Fibroblast of lung (primary cell): ENCODE results near the gene ANKS1B. TPM values are rescaled to one million over a fixed set of nuclear protein-coding genes. Genes with fewer than 3 reads are reported as not detected.

Source experiments
- DNase-seq, 2 donors: peaks; one replicate each; pipeline versions ENCODE4 v3.0.0 to v3.0.0-alpha.2; 2010; ENCODE audit warnings: low read depth in 2 of 2
- H2AFZ ChIP-seq: 2 replicates; pipeline ENCODE4 v1.5.1; 2012; ENCODE audit warnings: low read length, control low read depth, inconsistent platforms
- H3K27ac ChIP-seq: 2 replicates; pipeline ENCODE4 v1.5.1; 2011; ENCODE audit warnings: low read length, control low read depth; ENCODE audit not compliant: insufficient read depth
- H3K27me3 ChIP-seq: 2 replicates; pipeline ENCODE4 v1.5.1; 2011; ENCODE audit warnings: mild to moderate bottlenecking, low read length; ENCODE audit not compliant: control insufficient read depth, insufficient read depth
- H3K36me3 ChIP-seq: 2 replicates; pipeline ENCODE4 v1.5.1; 2011; ENCODE audit warnings: low read length; ENCODE audit not compliant: control insufficient read depth, insufficient read depth
- H3K4me1 ChIP-seq: 2 replicates; pipeline ENCODE4 v1.5.1; 2011; ENCODE audit warnings: low read length; ENCODE audit not compliant: control insufficient read depth, insufficient read depth; ENCODE audit errors: extremely low read depth
- H3K4me2 ChIP-seq: 2 replicates; pipeline ENCODE4 v1.5.1; 2011; ENCODE audit warnings: low read length, control low read depth; ENCODE audit not compliant: insufficient read depth; ENCODE audit errors: extremely low read depth
- H3K4me3 ChIP-seq, 4 experiments: fragments of 200-600 bp in 1 of 4; sonication (generic) in 1 of 4; replicated peaks in 1 of 4; 2 replicates each; pipeline ENCODE4 v1.5.1; 2011 to 2016; ENCODE audit warnings: low read length in 4 of 4, low read depth in 3 of 4, mild to moderate bottlenecking in 3 of 4, control low read depth in 2 of 4, inconsistent platforms in 1 of 4, mixed read lengths in 1 of 4; ENCODE audit not compliant: insufficient read depth in 1 of 4; ENCODE audit errors: control extremely low read depth in 1 of 4
- H3K79me2 ChIP-seq: 2 replicates; pipeline ENCODE4 v1.5.1; 2012; ENCODE audit warnings: mild to moderate bottlenecking, low read length, inconsistent platforms; ENCODE audit not compliant: control insufficient read depth, insufficient read depth
- H3K9ac ChIP-seq: 2 replicates; pipeline ENCODE4 v1.5.1; 2011; ENCODE audit warnings: mild to moderate bottlenecking, low read length, control low read depth; ENCODE audit not compliant: insufficient read depth
- H3K9me3 ChIP-seq: 2 replicates; pipeline ENCODE4 v1.5.1; 2012; ENCODE audit warnings: low read depth, low read length; ENCODE audit not compliant: control insufficient read depth, insufficient read depth
- H4K20me1 ChIP-seq: 2 replicates; pipeline ENCODE4 v1.5.1; 2011; ENCODE audit warnings: low read length; ENCODE audit not compliant: control insufficient read depth, insufficient read depth; ENCODE audit errors: extremely low read depth
- EZH2 ChIP-seq: IDR thresholded peaks from 2 replicates; pipeline ENCODE4 v1.5.1; 2012; ENCODE audit warnings: low read length, control low read depth, mild to moderate bottlenecking; ENCODE audit errors: missing control alignments
- polyA plus RNA-seq, 2 donors: library from polyadenylated mRNA; depleted of rRNA in 1 of 2; stranded (reverse) in 1 of 2; unstranded in 1 of 2; fragments of >200 nt; gene quantifications; 2 replicates each; pipeline ENCODE4 v1.2.1, GENCODE V29; 2011 to 2012; ENCODE audit warnings: missing spikeins in 1 of 2
- total RNA-seq: library from RNA; depleted of rRNA; stranded (reverse); fragments of >200 nt; gene quantifications from 2 replicates; pipeline ENCODE4 v1.2.1, GENCODE V29; 2014
- TF ChIP-seq, protein P1 (sequence below), 2 donors: IDR thresholded peaks in 1 of 2; conservative IDR thresholded peaks in 1 of 2; 1 replicate in 1 of 2; 2 replicates in 1 of 2; pipeline ENCODE4 v1.5.1; 2011 to 2012; ENCODE audit warnings: low read length in 2 of 2, control low read depth in 1 of 2, inconsistent platforms in 1 of 2, low read depth in 1 of 2, mild to moderate bottlenecking in 1 of 2

Gene ANKS1B
- total and polyA plus RNA-seq, 2 donors (not counting 1 experiment from before 2014, with no cell fraction given): 0.11 to 0.83 TPM

DNA sequence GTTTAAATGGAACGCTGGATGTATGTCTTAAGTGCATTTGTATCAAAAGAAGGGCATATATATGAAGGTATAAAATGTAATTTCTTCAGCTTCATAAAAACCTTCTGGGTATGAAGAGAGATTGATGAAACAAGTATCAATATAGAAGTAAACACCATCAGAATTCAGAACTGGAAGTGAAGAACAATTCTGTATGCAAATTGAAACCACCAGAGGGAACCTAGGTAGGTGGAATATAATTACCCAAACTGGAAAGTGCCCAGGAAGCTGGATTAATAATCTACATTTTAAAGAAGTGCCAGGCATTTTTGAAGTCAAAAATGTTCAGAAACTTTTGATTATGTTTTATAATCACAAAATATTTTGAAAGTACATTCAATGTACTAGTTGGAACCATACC lies 673.4 kb downstream of the ANKS1B start:
- Histone ChIP-seq H4K20me1 (no peaks in the 10 kb centered on the region), H3K4me3 (no peak overlapping the region), H3K27ac (no peak overlapping the region), H3K27me3 (no peaks in the 10 kb centered on the region), H3K9ac (no peak overlapping the region), H3K9me3 (no peaks in the 10 kb centered on the region), H2AFZ (no peak overlapping the region), H3K79me2 (no peaks in the 10 kb centered on the region), H3K36me3 (no peaks in the 10 kb centered on the region), H3K4me2 (no peak overlapping the region), H3K4me1 (no peaks in the 10 kb centered on the region)
- no peak for DNase-seq
- TF ChIP-seq EZH2: no peak
- TF ChIP-seq, protein P1, sequence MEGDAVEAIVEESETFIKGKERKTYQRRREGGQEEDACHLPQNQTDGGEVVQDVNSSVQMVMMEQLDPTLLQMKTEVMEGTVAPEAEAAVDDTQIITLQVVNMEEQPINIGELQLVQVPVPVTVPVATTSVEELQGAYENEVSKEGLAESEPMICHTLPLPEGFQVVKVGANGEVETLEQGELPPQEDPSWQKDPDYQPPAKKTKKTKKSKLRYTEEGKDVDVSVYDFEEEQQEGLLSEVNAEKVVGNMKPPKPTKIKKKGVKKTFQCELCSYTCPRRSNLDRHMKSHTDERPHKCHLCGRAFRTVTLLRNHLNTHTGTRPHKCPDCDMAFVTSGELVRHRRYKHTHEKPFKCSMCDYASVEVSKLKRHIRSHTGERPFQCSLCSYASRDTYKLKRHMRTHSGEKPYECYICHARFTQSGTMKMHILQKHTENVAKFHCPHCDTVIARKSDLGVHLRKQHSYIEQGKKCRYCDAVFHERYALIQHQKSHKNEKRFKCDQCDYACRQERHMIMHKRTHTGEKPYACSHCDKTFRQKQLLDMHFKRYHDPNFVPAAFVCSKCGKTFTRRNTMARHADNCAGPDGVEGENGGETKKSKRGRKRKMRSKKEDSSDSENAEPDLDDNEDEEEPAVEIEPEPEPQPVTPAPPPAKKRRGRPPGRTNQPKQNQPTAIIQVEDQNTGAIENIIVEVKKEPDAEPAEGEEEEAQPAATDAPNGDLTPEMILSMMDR (conservative IDR thresholded peaks at IDR 0.05 in 1 of 2, IDR thresholded peaks at IDR 0.05 in 1 of 2; ENCODE audit: low read depth in 1 of 2, low read length in 2 of 2): no peak

DNA sequence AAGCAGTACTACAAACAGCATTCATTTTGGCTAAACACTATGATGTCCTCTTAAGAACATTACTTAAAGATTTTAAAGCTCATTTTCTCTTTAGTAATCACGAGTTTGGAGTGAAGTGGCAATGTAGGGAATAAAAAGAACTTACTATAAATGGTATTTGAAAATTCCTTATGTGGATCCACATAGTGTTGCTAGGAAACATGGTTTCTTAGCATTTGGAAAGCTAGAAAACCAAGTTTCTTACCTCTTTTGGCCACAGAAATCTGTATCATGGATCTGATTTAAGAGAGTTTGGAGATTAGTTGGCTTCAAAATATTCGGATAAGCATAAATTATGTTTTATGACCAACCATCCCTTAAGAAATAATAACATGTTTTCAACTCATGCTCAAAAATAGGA lies 674.9 kb downstream of the ANKS1B start:
- H3K4me3 ChIP-seq: no peak overlapping the region
- no peak overlapping the region for H3K9ac ChIP-seq
- H3K36me3 ChIP-seq: no peaks in the 10 kb centered on the region
- no peak for DNase-seq
- TF ChIP-seq, protein P1 (conservative IDR thresholded peaks at IDR 0.05 in 1 of 2, IDR thresholded peaks at IDR 0.05 in 1 of 2; ENCODE audit: low read depth in 1 of 2, low read length in 2 of 2): no peak
- TF ChIP-seq EZH2: no peak
- H3K4me2 ChIP-seq: no peak overlapping the region
- H3K79me2 ChIP-seq: no peaks in the 10 kb centered on the region
- no peaks in the 10 kb centered on the region for H3K27me3 ChIP-seq
- H3K4me1 ChIP-seq: no peaks in the 10 kb centered on the region
- no peak overlapping the region for H3K27ac ChIP-seq
- H3K9me3 ChIP-seq: no peaks in the 10 kb centered on the region
- H2AFZ ChIP-seq: no peak overlapping the region
- no peaks in the 10 kb centered on the region for H4K20me1 ChIP-seq

DNA sequence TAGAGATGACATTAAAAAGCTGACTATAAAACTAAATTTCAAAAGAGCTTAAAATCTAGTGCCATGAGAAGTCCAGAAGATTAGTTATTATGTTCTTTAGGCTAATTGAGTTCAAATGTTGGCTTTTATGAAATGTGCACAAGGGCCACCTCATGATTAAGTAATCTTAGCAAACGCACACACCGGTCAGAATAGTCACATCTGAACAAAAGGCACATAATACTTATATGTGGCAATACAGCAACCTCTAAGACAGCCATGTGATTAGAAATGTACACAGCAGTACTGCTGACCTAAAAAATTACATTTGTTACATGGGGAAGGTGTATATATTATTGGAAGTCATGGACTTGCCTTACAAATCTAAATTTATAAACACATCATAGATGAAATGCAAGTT lies 681.9 kb downstream of the ANKS1B start:
- Histone ChIP-seq H3K27me3 (no peaks in the 10 kb centered on the region), H3K4me2 (no peak overlapping the region), H3K4me1 (no peaks in the 10 kb centered on the region), H3K9ac (no peak overlapping the region), H3K4me3 (no peak overlapping the region), H3K79me2 (no peaks in the 10 kb centered on the region), H4K20me1 (no peaks in the 10 kb centered on the region), H3K9me3 (no peaks in the 10 kb centered on the region), H3K27ac (no peak overlapping the region), H2AFZ (no peak overlapping the region), H3K36me3 (no peaks in the 10 kb centered on the region)
- TF ChIP-seq, protein P1 (conservative IDR thresholded peaks at IDR 0.05 in 1 of 2, IDR thresholded peaks at IDR 0.05 in 1 of 2; ENCODE audit: low read depth in 1 of 2, low read length in 2 of 2): no peak
- TF ChIP-seq EZH2: no peak
- no peak for DNase-seq
